ENCODE data around the gene ZDHHC14.

GRCh38 chr6:157561929-157562810 lies 181.2 kb downstream of the ZDHHC14 start:
- no peak for TF ChIP-seq EP300 (IDR thresholded peaks at IDR 0.05)
- TF ChIP-seq CTCF (IDR thresholded peaks at IDR 0.05) = no peak
- TF ChIP-seq POLR2A (IDR thresholded peaks at IDR 0.05) = no peak
